ENCODE measurements around the gene AGT.
"Not testable (repeated sequence)": the region's sequence is repeated elsewhere in the genome, so short reads cannot be mapped to it uniquely, and the experiment has no call there.

AGT gene

GRCh38 chr1:230743899-230744298 is 30.0 kb upstream of the AGT start:
- no peak for DNase-seq

- DNase-seq, result no peak
Observed at GRCh38 chr1:230739564-230740290, 25.8 kb upstream of the AGT start.

GRCh38 chr1:230737622-230738262 is 23.8 kb upstream of the AGT start:
- no peak for DNase-seq

- DNase-seq, result no peak
Observed at GRCh38 chr1:230735447-230735846, 21.5 kb upstream of the AGT start.

GRCh38 chr1:230730977-230731376 is 17.1 kb upstream of the AGT start:
- DNase-seq, result no peak

- no peak for DNase-seq
Observed at GRCh38 chr1:230728710-230729392, 14.9 kb upstream of the AGT start.

GRCh38 chr1:230725256-230726012 is 11.5 kb upstream of the AGT start:
- DNase-seq, result no peak

- not testable (repeated sequence) for DNase-seq
Observed at GRCh38 chr1:230721849-230722522, 8.1 kb upstream of the AGT start.

- DNase-seq, result no peak
Observed at GRCh38 chr1:230717251-230717650, 3.3 kb upstream of the AGT start.

- not testable (repeated sequence) for DNase-seq
Observed at GRCh38 chr1:230716453-230716852, 2.5 kb upstream of the AGT start.

- DNase-seq, result no peak
Observed at GRCh38 chr1:230715510-230715909, 1.6 kb upstream of the AGT start.

- DNase-seq, result no peak
Observed at GRCh38 chr1:230713547-230713914, 391 bp downstream of the AGT start.

GRCh38 chr1:230713138-230713537 is 784 bp downstream of the AGT start:
- DNase-seq, result no peak

- no peak for DNase-seq
Observed at GRCh38 chr1:230712470-230712942, 1.4 kb downstream of the AGT start.

- DNase-seq, result no peak
Observed at GRCh38 chr1:230711245-230711644, 2.7 kb downstream of the AGT start.

- no peak for DNase-seq
Observed at GRCh38 chr1:230710543-230710904, 3.4 kb downstream of the AGT start.

- DNase-seq, result no peak
Observed at GRCh38 chr1:230709619-230710542, 4.0 kb downstream of the AGT start.

GRCh38 chr1:230708631-230709580 is 5.0 kb downstream of the AGT start:
- no peak for DNase-seq

GRCh38 chr1:230707732-230708630 is 5.9 kb downstream of the AGT start:
- DNase-seq, result no peak
